ENCODE measurements around the gene CPOX. TPM values are rescaled to one million over a fixed set of nuclear protein-coding genes. Genes with fewer than 3 reads are reported as not detected.

CPOX gene
- total and polyA plus RNA-seq, 10 of the 15 experiments (the other 5 are each of a cell fraction or from before 2014, with no cell fraction given): 40.7 to 72.6 (median 64.5) TPM

DNA sequence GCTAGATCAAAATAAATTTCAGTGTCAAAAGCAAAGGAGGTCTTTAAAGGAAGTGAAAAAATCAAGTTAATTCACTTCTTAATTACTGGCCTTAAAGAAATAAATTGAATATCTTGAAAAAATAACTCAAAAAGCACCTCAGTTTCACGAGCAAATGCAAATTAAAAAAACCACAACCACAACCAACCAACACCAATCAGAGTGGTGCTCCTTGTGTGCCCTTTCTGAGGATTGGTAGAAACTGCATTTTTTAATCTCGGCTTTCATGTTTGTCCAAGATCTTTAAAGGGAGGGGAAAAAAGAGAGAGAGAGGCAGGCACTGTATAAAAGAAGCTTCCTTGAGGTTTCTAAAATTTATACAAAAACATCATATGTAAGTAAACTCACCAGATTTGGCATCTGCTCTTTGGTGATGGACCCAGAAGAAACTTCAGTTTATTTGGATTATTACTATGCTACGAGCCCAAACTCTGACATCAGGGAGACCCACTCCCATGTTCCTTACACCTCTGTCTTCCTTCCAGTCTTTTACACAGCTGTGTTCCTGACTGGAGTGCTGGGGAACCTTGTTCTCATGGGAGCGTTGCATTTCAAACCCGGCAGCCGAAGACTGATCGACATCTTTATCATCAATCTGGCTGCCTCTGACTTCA is 61.7 kb downstream of the CPOX start, which contains the start of gene GPR15 (continued):
- TF ChIP-seq, protein P1, sequence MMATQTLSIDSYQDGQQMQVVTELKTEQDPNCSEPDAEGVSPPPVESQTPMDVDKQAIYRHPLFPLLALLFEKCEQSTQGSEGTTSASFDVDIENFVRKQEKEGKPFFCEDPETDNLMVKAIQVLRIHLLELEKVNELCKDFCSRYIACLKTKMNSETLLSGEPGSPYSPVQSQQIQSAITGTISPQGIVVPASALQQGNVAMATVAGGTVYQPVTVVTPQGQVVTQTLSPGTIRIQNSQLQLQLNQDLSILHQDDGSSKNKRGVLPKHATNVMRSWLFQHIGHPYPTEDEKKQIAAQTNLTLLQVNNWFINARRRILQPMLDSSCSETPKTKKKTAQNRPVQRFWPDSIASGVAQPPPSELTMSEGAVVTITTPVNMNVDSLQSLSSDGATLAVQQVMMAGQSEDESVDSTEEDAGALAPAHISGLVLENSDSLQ (IDR thresholded peaks at IDR 0.05): no peak
- TF ChIP-seq CHD4 (IDR thresholded peaks at IDR 0.05) (no peak), FOXM1 (IDR thresholded peaks at IDR 0.05; ENCODE audit: low read depth, low read length) (peak; percentile 82; the same call in 1 of the 2 replicates)

DNA sequence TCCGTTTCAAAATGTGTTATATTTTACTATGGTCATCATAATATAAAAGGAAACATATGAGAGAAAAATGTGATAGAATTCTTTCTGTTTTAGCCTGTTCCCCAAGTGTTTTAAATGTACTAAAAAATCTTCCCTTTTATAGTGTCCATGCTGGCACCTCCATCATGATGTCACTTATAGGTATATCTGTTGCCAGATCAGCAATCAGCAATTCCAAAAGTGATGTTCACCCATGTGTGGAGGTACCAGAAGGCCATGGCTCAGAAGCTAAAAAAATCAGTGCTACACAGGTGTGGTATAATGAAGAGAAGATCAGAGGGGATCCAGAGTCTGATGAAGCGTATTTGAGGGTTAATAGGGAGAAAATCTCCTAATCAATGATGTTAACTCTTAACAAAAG is 62.7 kb downstream of the CPOX start:
- no TSS peak for BruUV-seq (replicated peaks)
- DNase-seq (ENCODE audit: low read depth, low spot score) (no peak), FAIRE-seq (no peak), ATAC-seq (peak; percentile 26)
- ChIA-PET RAD21 (ENCODE audit: unreplicated experiment) (interaction anchor here (1.2 to 3.4 kb wide), 5 partner anchors 21 to 32 kb away, joined by 5 to 29 read pairs (median 13); no protein-coding TSS in a partner anchor), POLR2A (interaction anchor here (1.1 to 1.8 kb wide), 5 partner anchors 19 to 42 kb away, joined by 3 to 9 read pairs (median 5); no protein-coding TSS in a partner anchor), CTCF (interaction anchor here (1.1 to 1.6 kb wide), 3 partner anchors 32 to 42 kb away, joined by 4 read pairs; no protein-coding TSS in a partner anchor), SMC1A (ENCODE audit: uncharacterized antibody, unreplicated experiment) (interaction anchor here (0.8 to 3.4 kb wide), 9 partner anchors 9 to 42 kb away, joined by 3 to 47 read pairs (median 3); no protein-coding TSS in a partner anchor)
- TF ChIP-seq CREM (IDR thresholded peaks at IDR 0.05; ENCODE audit: low read depth) (0 out of 2 replicates have a peak, but pooled peaks have one; percentile 12), NFIC (IDR thresholded peaks at IDR 0.05; ENCODE audit: low read depth, low read length) (0 out of 2 replicates have a peak, but pooled peaks have one; percentile 2), ESRRA (IDR thresholded peaks at IDR 0.05; ENCODE audit: low read length) (no peak), ATF7 (IDR thresholded peaks at IDR 0.05; ENCODE audit: low read depth) (peak; percentile 41; the same call in 1 of the 2 replicates), CBFB (IDR thresholded peaks at IDR 0.05; ENCODE audit: low read depth) (0 out of 2 replicates have a peak, but pooled peaks have one; percentile 28), MEF2A (IDR thresholded peaks at IDR 0.05; ENCODE audit: insufficient read depth, low read depth, low read length) (0 out of 2 replicates have a peak, but pooled peaks have one; percentile 8), PAX5 (IDR thresholded peaks at IDR 0.05; ENCODE audit: borderline replicate concordance, low read depth, low read length) (peak; percentile 46; the same call in 1 of the 2 replicates)
- TF ChIP-seq, protein P2, sequence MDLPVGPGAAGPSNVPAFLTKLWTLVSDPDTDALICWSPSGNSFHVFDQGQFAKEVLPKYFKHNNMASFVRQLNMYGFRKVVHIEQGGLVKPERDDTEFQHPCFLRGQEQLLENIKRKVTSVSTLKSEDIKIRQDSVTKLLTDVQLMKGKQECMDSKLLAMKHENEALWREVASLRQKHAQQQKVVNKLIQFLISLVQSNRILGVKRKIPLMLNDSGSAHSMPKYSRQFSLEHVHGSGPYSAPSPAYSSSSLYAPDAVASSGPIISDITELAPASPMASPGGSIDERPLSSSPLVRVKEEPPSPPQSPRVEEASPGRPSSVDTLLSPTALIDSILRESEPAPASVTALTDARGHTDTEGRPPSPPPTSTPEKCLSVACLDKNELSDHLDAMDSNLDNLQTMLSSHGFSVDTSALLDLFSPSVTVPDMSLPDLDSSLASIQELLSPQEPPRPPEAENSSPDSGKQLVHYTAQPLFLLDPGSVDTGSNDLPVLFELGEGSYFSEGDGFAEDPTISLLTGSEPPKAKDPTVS (IDR thresholded peaks at IDR 0.05; ENCODE audit: low read depth, low read length): no peak
- in situ Hi-C loops (cut with MboI) (no loop called here), intact Hi-C loops (cut with micrococcal nuclease; ENCODE audit: unreplicated experiment) (loop anchor here (1.0 to 5.0 kb wide), 4 partner anchors 32 to 202 kb away; partner anchors contain the start of gene CPOX)
- Histone ChIP-seq H3K4me3 (peak overlapping the region; percentile 81), H3K27me3 (replicated peaks in 1 of 2; ENCODE audit: control insufficient read depth in 2 of 2, insufficient read depth in 2 of 2, low read length in 1 of 2) (no peaks in the 10 kb centered on the region), H3K79me2 (ENCODE audit: control insufficient read depth, insufficient read depth, low read length) (peaks cover 99% of the 10 kb centered on the region), H4K20me1 (ENCODE audit: control insufficient read depth, insufficient read depth) (no peaks in the 10 kb centered on the region), H3K36me3 (ENCODE audit: control insufficient read depth in 2 of 2, insufficient read depth in 2 of 2, low read length in 1 of 2) (peaks cover 3 to 7% of the 10 kb centered on the region in 2 experiments; a peak in 3 of 4 replicates), H3K9ac (ENCODE audit: control insufficient read depth, insufficient read depth, low read length) (peak overlapping the region; percentile 64), H3K9me3 (replicated peaks; ENCODE audit: control insufficient read depth, insufficient read depth, low read length) (no peaks in the 10 kb centered on the region), H3K4me1 (ENCODE audit: control insufficient read depth, insufficient read depth, low read length) (peaks cover 6% of the 10 kb centered on the region; the same call in 1 of the 2 replicates), H3K4me2 (ENCODE audit: control insufficient read depth, insufficient read depth) (peak overlapping the region; percentile 92), H3K27ac (ENCODE audit: control insufficient read depth, insufficient read depth) (peak overlapping the region; percentile 97), H2AFZ (ENCODE audit: control insufficient read depth, low read depth, low read length) (no peak overlapping the region)
- WGBS (ENCODE audit: insufficient coverage, insufficient replicate concordance, low lambda C conversion rate, missing lambda C conversion rate): 33% methylated on average over 2 of the region's 2 CpGs

All from GM12878 (cell line).